ENCODE measurements around the gene NANOS3. TPM values are rescaled to one million over a fixed set of nuclear protein-coding genes. Genes with fewer than 3 reads are reported as not detected.
"Not testable (repeated sequence)": the region's sequence is repeated elsewhere in the genome, so short reads cannot be mapped to it uniquely, and the experiment has no call there.

The NANOS3 gene
- total RNA-seq, 6 donors from 2014 or later, result 1.3 to 5.2 TPM; not detected in 4

DNA sequence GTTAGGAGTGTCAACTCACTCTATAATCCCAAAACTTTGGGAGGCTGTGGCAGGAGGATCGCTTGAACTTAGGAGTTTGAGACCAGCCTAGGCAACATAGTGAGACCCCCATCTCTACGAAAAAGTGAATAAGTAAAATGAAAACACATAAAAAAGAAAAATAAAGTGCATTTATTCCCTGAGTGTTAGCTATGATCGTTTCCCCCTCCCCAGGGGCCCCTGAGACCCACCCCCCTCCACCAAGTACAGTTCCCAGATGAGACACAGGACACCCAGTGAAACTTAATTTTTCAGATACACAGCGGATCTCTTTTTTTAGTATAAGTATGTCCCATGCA lies 28.6 kb upstream of the NANOS3 start:
- no peak for DNase-seq
- Histone ChIP-seq H3K27ac (peak overlapping the region; percentile 99 to 100 (median 100)), H3K36me3 (no peaks in the 10 kb centered on the region), H3K9me3 (no peaks in the 10 kb centered on the region), H3K27me3 (no peaks in the 10 kb centered on the region), H3K4me1 (peaks cover 55 to 83% (median 79%) of the 10 kb centered on the region in 4 donors), H3K4me3 (no peak overlapping the region)
- TF ChIP-seq POLR2A (IDR thresholded peaks at IDR 0.05), result no peak
- no peak for TF ChIP-seq POLR2AphosphoS5 (IDR thresholded peaks at IDR 0.05)
- TF ChIP-seq, protein P1, sequence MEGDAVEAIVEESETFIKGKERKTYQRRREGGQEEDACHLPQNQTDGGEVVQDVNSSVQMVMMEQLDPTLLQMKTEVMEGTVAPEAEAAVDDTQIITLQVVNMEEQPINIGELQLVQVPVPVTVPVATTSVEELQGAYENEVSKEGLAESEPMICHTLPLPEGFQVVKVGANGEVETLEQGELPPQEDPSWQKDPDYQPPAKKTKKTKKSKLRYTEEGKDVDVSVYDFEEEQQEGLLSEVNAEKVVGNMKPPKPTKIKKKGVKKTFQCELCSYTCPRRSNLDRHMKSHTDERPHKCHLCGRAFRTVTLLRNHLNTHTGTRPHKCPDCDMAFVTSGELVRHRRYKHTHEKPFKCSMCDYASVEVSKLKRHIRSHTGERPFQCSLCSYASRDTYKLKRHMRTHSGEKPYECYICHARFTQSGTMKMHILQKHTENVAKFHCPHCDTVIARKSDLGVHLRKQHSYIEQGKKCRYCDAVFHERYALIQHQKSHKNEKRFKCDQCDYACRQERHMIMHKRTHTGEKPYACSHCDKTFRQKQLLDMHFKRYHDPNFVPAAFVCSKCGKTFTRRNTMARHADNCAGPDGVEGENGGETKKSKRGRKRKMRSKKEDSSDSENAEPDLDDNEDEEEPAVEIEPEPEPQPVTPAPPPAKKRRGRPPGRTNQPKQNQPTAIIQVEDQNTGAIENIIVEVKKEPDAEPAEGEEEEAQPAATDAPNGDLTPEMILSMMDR (IDR thresholded peaks at IDR 0.05), result no peak
- TF ChIP-seq EP300 (IDR thresholded peaks at IDR 0.05), result no peak
- no peak for ATAC-seq (ENCODE audit: low FRiP score in 2 of 2)
- WGBS, 2 donors, result 74 to 80% methylated on average over 4 of the region's 4 CpGs

DNA sequence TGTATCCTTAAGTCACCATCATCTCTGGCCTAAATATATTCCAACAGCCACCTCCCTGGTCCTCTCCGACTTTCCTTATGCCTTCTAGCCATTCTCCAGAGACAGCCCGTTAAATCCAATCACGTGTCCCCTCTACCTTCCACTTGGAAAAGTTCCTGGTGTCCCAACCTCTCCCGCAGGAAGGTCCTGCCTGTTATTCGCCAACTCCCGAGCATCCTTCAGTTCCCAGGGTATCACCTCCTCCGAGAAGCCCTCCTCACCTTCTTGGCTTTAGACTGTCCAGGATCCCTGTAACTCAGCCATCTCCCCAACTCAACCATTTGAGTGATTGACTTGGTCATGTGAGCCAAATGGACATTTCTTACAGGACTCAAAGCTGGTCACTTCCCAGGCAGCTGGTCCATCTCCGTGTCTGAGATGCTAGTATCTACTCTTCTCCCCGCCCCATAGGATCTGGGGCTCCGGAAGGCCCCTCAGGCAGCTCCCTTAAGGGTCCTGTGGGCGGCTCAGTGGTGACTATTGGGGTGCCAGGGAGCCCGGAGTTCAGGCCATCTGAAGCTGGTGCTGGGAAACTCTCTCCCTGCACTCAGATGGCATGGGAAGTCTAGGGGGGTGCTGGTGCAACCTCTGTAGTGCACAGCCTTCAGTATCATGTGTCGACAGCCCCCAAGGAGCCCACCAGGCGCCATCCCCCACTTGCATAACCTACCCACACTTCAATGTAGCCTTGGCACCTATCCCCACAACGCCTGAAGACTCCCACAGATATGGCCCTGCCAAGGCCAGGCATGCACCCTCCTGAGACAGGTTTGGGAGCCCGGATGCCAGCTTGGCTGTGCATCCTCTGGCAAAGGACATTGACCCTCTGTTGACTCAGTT lies 27.9 kb upstream of the NANOS3 start:
- Histone ChIP-seq H3K36me3 (no peaks in the 10 kb centered on the region), H3K4me1 (peaks cover 48 to 78% (median 73%) of the 10 kb centered on the region in 4 donors), H3K9me3 (no peaks in the 10 kb centered on the region), H3K27ac (peak overlapping the region; percentile 99 to 100 (median 100)), H3K27me3 (no peaks in the 10 kb centered on the region), H3K4me3 (no peak overlapping the region)
- no peak for ATAC-seq (ENCODE audit: low FRiP score in 2 of 2)
- WGBS, 2 donors, result 70 to 71% methylated on average over 11 to 15 of the region's 16 CpGs
- TF ChIP-seq POLR2AphosphoS5 (IDR thresholded peaks at IDR 0.05) (no peak), POLR2A (IDR thresholded peaks at IDR 0.05) (no peak), EP300 (IDR thresholded peaks at IDR 0.05) (no peak)
- TF ChIP-seq, protein P1 (IDR thresholded peaks at IDR 0.05), result no peak
- DNase-seq, result no peak

DNA sequence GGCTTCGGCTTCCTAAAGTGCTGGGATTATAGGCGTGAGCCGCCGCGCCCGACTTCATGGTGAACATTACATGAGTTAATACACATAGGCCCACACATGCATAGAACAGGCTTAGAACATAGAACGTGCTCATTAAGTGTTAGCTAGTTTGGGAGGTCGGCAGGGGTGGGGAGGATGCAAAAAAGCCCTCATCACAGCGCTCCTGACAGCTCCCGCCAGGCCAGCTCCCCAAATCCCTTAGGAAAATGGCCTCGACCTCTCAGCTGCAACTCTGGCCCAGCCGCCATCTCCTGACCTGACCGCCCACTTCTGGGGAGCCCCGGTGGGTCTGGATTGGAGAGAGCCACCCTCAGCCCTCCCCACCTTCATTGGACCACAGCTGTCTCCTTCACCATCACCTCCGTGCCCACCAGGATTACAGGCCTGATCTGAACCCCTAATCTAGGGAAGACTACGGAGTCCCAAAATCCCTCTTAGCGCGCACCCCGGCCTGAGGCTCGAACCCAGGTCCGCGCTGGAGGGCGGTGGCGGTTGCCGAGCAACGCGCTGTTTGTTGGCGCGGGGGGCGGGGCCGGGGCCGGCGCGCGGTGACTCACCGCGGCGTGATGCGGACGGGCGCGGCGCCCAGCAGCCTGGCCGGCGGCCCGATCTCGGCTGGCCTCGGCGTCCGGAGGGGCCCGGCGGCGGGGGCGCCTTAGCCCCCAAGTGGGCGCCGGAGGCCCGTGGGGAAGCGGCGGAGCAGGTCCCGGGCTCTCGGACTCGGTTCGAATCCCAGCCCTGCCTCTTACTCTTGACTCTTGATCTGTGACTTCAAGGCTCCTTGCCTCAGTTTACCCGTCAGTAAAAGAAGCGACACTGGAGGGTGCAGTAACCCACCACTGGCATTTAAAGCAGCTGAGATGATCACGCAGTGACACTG lies 26.7 kb upstream of the NANOS3 start:
- TF ChIP-seq EP300 (IDR thresholded peaks at IDR 0.05), result peak in 2 of 4 donors; percentile 39 to 48
- TF ChIP-seq POLR2AphosphoS5 (IDR thresholded peaks at IDR 0.05), result peak in 1 of 2 donors; percentile 50
- TF ChIP-seq, protein P1 (IDR thresholded peaks at IDR 0.05), result no peak
- TF ChIP-seq POLR2A (IDR thresholded peaks at IDR 0.05), result peak in 2 of 4 donors; percentile 72 to 74
- Histone ChIP-seq H3K27me3 (no peaks in the 10 kb centered on the region), H3K9me3 (no peaks in the 10 kb centered on the region), H3K4me3 (peak overlapping the region in 3 of 4 donors; percentile 30 to 48 (median 40)), H3K27ac (peak overlapping the region; percentile 96 to 100 (median 100)), H3K4me1 (peaks cover 42 to 69% (median 62%) of the 10 kb centered on the region in 4 donors), H3K36me3 (no peaks in the 10 kb centered on the region)
- DNase-seq (peak; percentile 87 to 98), ATAC-seq (ENCODE audit: low FRiP score in 2 of 2) (peak in 1 of 2 donors; percentile 55)
- WGBS, 2 donors, result 18 to 79% methylated on average over 13 to 61 of the region's 66 CpGs

DNA sequence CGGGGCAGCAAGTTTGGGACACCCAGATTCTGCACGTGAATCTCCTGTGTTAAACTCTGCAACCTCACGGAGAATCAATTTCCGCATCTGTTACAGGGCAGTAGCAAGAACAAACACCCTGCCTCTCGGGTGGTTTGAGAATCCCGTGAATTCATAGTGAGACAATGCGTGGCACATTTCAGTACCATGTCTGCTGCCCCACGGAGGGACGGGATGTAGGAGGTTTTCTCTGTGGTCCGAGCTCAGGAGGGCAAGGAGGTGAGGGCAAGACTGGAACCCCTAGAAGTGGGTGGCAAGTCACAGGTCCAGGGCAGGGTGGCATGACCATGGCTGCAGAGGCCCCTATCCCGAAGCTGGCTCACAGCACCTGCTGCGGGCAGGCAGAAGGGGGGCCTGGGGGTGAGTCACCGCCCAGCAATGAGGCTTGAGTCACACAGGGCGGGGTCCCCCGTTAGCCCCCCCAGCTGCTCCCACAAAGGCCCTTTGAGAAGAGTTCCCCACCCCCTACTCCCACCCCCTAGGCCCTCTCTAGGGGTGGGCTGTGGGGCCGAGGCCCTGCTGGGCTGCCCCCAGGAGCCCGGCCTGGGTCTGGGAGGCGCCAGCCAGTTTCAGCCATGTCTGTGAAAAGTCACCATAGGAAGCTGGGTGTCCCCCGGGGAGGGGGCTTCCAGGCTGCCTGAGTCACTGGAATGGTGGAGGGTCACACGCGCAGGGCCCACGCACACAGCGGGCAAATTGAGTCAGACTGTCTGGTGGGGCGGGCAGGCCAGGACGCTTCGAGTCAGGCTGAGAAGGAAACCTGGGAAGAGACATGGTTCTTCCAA lies 25.8 kb upstream of the NANOS3 start:
- H3K27me3 ChIP-seq, result no peaks in the 10 kb centered on the region
- TF ChIP-seq, protein P1 (IDR thresholded peaks at IDR 0.05), result peak in 1 of 6 experiments; percentile 13
- TF ChIP-seq EP300 (IDR thresholded peaks at IDR 0.05), result peak in 2 of 4 donors; percentile 91
- peak; percentile 78 to 87 for TF ChIP-seq POLR2AphosphoS5 (IDR thresholded peaks at IDR 0.05)
- peak in 2 of 4 donors; percentile 55 to 63 for TF ChIP-seq POLR2A (IDR thresholded peaks at IDR 0.05)
- DNase-seq, result peak; percentile 90 to 95
- H3K36me3 ChIP-seq, result no peaks in the 10 kb centered on the region
- peak; percentile 69 to 79 for ATAC-seq (ENCODE audit: low FRiP score in 2 of 2)
- H3K4me3 ChIP-seq, result peak overlapping the region in 3 of 4 donors; percentile 30 to 48 (median 40)
- H3K4me1 ChIP-seq, result peaks cover 37 to 64% (median 56%) of the 10 kb centered on the region in 4 donors
- H3K9me3 ChIP-seq, result no peaks in the 10 kb centered on the region
- WGBS, 2 donors, result 48 to 52% methylated on average over 15 to 23 of the region's 26 CpGs
- H3K27ac ChIP-seq, result peak overlapping the region; percentile 96 to 100 (median 100)

DNA sequence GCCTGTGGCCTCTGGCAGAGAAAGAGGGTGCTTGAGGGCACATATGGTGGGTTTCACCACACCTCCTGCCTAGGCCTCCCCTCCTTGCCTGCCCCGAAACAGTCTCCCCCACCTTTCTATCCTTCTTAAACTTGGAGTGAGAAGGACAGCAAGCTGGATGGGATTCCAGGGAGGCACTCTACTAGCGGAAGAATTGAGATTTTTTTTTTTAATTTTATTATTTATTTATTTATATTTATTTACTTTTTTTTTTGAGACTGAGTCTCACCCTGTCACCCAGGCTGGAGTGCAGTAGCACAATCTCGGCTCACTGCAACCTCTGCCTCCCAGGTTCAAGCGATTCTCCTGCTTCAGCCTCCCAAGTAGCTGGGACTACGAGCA lies 25.2 kb upstream of the NANOS3 start:
- not testable (repeated sequence) for ATAC-seq (ENCODE audit: low FRiP score in 2 of 2); DNase-seq; H3K4me3 ChIP-seq; H3K27me3 ChIP-seq; H3K9me3 ChIP-seq; H3K36me3 ChIP-seq
- peaks cover 31 to 58% (median 50%) of the 10 kb centered on the region in 4 donors for H3K4me1 ChIP-seq
- H3K27ac ChIP-seq, result peak overlapping the region; percentile 96 to 100 (median 100)
- WGBS, 2 donors, result 82 to 84% methylated on average over 5 of the region's 5 CpGs

DNA sequence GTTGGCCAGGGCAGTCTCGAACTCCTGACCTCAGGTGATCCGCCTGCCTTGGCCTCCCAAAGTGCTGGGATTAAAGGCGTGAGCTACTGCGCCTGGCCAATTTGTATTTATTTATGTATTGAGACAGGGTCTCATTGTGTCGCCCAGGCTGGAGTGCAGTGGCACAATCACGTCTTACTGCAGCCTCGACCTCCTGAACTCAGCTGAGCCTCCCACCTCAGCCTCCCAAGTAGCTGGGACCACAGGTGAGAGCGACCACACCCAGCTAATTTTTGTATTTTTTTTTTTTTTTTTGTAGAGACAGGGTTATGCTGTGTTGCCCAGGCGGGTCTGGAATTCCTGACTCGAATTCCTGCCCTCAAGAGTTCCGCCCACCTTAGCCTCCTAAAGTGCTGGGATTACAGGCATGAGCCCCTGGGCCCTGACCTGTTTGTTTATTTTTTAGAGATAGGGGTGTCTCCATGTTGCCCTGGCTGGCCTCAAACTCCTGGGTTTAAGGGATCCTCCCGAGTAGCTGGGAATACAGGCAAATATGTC lies 24.7 kb upstream of the NANOS3 start:
- not testable (repeated sequence) for H3K9me3 ChIP-seq; ATAC-seq (ENCODE audit: low FRiP score in 2 of 2); H3K36me3 ChIP-seq; DNase-seq; H3K4me3 ChIP-seq; H3K27me3 ChIP-seq
- peaks cover 26 to 53% (median 46%) of the 10 kb centered on the region in 4 donors for H3K4me1 ChIP-seq
- H3K27ac ChIP-seq, result peak overlapping the region; percentile 96 to 100 (median 100)
- WGBS, 2 donors, result 81 to 87% methylated on average over 12 of the region's 12 CpGs

Data from upper lobe of left lung (tissue), 6 donors.